ENCODE results near the gene ATXN10. TPM values are rescaled to one million over a fixed set of nuclear protein-coding genes. Genes with fewer than 3 reads are reported as not detected.

The ATXN10 gene
- total and polyA plus RNA-seq, 2 of the 8 experiments (the other 6 are each of a cell fraction or from before 2014, with no cell fraction given): 134 to 210 TPM

DNA sequence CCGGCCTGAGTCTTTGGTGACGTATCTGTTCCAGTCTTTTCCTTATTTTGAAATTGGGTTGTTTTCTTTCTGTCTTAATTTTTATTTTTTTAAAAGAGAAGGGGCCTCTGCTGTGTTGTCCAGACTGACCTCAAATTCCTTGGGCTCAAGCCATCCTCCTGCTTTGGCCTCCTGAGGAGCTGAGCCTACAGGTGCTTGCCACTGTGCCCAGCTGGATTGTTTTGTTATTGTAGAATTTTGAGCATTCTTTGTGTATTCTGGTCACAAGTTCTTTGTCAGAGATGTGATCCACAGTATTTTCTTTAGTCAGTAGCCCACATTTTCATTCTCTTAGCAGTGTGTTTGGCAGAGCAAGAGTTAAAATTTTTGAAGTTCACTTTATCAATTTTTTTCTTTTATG, 100.1 kb downstream of the ATXN10 start:
- Histone ChIP-seq H3K27ac (ENCODE audit: low read depth, low read length) (no peak overlapping the region), H3K36me3 (ENCODE audit: control insufficient read depth in 2 of 4, insufficient read depth in 4 of 4, low read length in 3 of 4) (no peaks in the 10 kb centered on the region), H3K79me2 (ENCODE audit: control insufficient read depth in 1 of 2, insufficient read depth in 2 of 2, low read length in 2 of 2) (peaks cover 0 to 27% of the 10 kb centered on the region in 2 experiments; a peak in 1 of 4 replicates), H4K91ac (replicated peaks; ENCODE audit: insufficient read length, low read length) (no peak overlapping the region), H3K14ac (ENCODE audit: insufficient read length) (no peak overlapping the region), H4K20me1 (replicated peaks in 1 of 2; ENCODE audit: control insufficient read depth in 1 of 2, insufficient read depth in 2 of 2, low read length in 2 of 2) (no peaks in the 10 kb centered on the region), H2AK5ac (ENCODE audit: low read depth, low read length) (no peak overlapping the region), H2AFZ (ENCODE audit: low read length) (no peak overlapping the region), H2BK5ac (ENCODE audit: low read depth, low read length) (no peak overlapping the region), H3K9ac (replicated peaks in 1 of 4; ENCODE audit: extremely low read depth in 1 of 4, low read depth in 3 of 4, low read length in 3 of 4) (no peak overlapping the region), H3K4me3 (ENCODE audit: extremely low read depth in 1 of 4, insufficient read depth in 2 of 4, low read depth in 3 of 4, low read length in 4 of 4) (no peak overlapping the region), H3K27me3 (replicated peaks in 1 of 4; ENCODE audit: control insufficient read depth in 3 of 4, extremely low read depth in 1 of 4, insufficient read depth in 3 of 4, low read length in 3 of 4) (no peaks in the 10 kb centered on the region), H3K79me1 (ENCODE audit: low read depth, low read length) (no peaks in the 10 kb centered on the region), H3K4me2 (ENCODE audit: insufficient read depth in 1 of 2, low read depth in 2 of 2, low read length in 2 of 2) (no peak overlapping the region), H2BK20ac (ENCODE audit: low read length) (no peak overlapping the region), H3K18ac (ENCODE audit: extremely low read depth, low read length) (no peak overlapping the region), H4K5ac (ENCODE audit: insufficient read length, low read depth, low read length) (no peak overlapping the region), H2BK120ac (replicated peaks; ENCODE audit: low read depth, low read length) (no peak overlapping the region), H3K56ac (replicated peaks; ENCODE audit: insufficient read length, low read depth, low read length) (no peak overlapping the region), H2BK12ac (ENCODE audit: low read depth, low read length) (no peak overlapping the region), H3K9me3 (ENCODE audit: insufficient read depth in 2 of 2, low read depth in 1 of 2, low read length in 1 of 2) (no peaks in the 10 kb centered on the region), H4K8ac (ENCODE audit: extremely low read depth, insufficient read depth, low read length) (no peak overlapping the region), H3K23ac (ENCODE audit: insufficient read length) (no peak overlapping the region), H2BK15ac (ENCODE audit: low read length) (no peak overlapping the region), H3K23me2 (ENCODE audit: low read depth, low read length) (no peaks in the 10 kb centered on the region), H3K4me1 (replicated peaks in 1 of 4; ENCODE audit: control insufficient read depth in 3 of 4, insufficient read depth in 4 of 4, low read length in 3 of 4) (peaks cover 2 to 23% (median 8%) of the 10 kb centered on the region in 4 experiments; a peak in 6 of 7 replicates), H3K4ac (replicated peaks; ENCODE audit: insufficient read length, low read depth, low read length) (no peak overlapping the region)
- ChIA-PET CTCF (ENCODE audit: partially characterized antibody) (interaction anchor here (0.9 to 1.3 kb wide), 2 partner anchors 14 to 93 kb away, joined by 3 to 5 read pairs; no protein-coding TSS in a partner anchor), POLR2A (ENCODE audit: partially characterized antibody) (no interaction called here)
- WGBS, 2 experiments (ENCODE audit: extremely low coverage in 1 of 2, insufficient coverage in 1 of 2, insufficient read length in 1 of 2, insufficient replicate concordance in 2 of 2, low coverage in 1 of 2, low lambda C conversion rate in 2 of 2, missing lambda C conversion rate in 1 of 2): 97% methylated on average over 2 of the region's 2 CpGs; no CpG with 5 or more reads in 1 of the 2 experiments
- no peak for FAIRE-seq
- DNase-seq (ENCODE audit: low read depth in 1 of 2, low spot score in 2 of 2): no peak

Measured in H1 (cell line).